A673 (cell line): ENCODE measurements around the gene APOA4.

Experiments
- CTCF ChIP-seq: fragments of 300-800, 200-600 bp; sonication (generic); conservative IDR thresholded peaks from 2 replicates; pipeline ENCODE4 v1.5.1; 2017; ENCODE audit warnings: low read depth, mild to moderate bottlenecking, antibody characterized with exemption, low read length, moderate library complexity, mixed read lengths
- EZH2 ChIP-seq: fragments of 200-600 bp; sonication (generic); IDR thresholded peaks from 2 replicates; pipeline ENCODE4 v1.6.1; 2017; ENCODE audit warnings: borderline replicate concordance, low read depth, mild to moderate bottlenecking, mixed read lengths, antibody characterized with exemption, low read length; ENCODE audit not compliant: poor library complexity, severe bottlenecking

- TF ChIP-seq CTCF (no peak), EZH2 (no peak)
Observed at GRCh38 chr11:116868066-116868465, 45.0 kb upstream of the APOA4 start.
